GM06990 (cell line): ENCODE data around the gene CLPTM1.
A peak's percentile ranks its signal among the peaks of the same experiment; 100 is the strongest.
"Not testable (repeated sequence)": the region's sequence is repeated elsewhere in the genome, so short reads cannot be mapped to it uniquely, and the experiment has no call there.

Experiments
- DNase-seq: peaks from one replicate; pipeline ENCODE4 v3.0.0-alpha.2; 2011; ENCODE audit not compliant: insufficient read length; ENCODE audit errors: extremely low read depth
- H3K27me3 ChIP-seq: replicated peaks from 2 replicates; pipeline ENCODE4 v1.6.0; 2011; ENCODE audit warnings: low read length; ENCODE audit not compliant: control insufficient read depth, insufficient read depth
- H3K36me3 ChIP-seq: 2 replicates; pipeline ENCODE4 v1.5.1; 2011; ENCODE audit warnings: low read length; ENCODE audit not compliant: control insufficient read depth, insufficient read depth
- H3K4me3 ChIP-seq: replicated peaks from 2 replicates; pipeline ENCODE4 v1.5.1; 2011; ENCODE audit warnings: low read depth, mild to moderate bottlenecking, control low read depth, low read length
- TF ChIP-seq, protein P1 (sequence below): IDR thresholded peaks from 2 replicates; pipeline ENCODE4 v1.5.1; 2011; ENCODE audit warnings: low read length, control low read depth, mild to moderate bottlenecking, inconsistent platforms; ENCODE audit not compliant: insufficient read depth, poor library complexity, severe bottlenecking

CLPTM1 gene

DNA sequence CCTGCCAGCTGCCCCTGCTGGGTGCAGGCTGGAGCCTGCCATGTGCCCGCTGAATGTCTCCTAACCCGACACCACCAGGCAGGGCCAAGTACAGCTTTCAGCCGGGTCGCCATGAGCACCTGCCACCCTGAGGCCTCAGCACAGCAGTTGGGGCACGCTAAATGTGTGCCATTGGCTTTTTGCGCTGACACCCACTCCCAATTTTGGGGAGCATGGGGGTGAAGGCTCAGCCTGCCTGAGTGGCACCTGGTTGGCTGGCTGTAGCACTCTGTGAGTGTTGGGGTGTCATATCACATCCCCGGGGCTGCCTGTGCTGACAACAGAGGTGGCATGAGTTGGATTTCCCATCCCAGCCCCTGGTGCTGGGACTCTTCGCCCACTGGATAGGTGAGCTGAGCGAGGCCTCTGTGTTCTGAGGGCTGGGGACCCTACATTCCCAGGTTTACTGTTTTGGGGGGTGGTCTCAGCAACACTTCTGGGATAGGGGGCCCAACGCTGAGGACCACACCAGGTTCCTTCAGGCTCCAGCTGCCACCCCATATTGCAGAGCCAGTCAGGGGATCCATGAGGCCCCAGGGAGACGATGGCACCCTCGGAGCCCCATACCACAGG, 38.9 kb downstream of the CLPTM1 start:
- Histone ChIP-seq H3K4me3 (no peak overlapping the region), H3K36me3 (peaks cover 23% of the 10 kb centered on the region), H3K27me3 (no peaks in the 10 kb centered on the region)
- DNase-seq: no peak
- TF ChIP-seq, protein P1, sequence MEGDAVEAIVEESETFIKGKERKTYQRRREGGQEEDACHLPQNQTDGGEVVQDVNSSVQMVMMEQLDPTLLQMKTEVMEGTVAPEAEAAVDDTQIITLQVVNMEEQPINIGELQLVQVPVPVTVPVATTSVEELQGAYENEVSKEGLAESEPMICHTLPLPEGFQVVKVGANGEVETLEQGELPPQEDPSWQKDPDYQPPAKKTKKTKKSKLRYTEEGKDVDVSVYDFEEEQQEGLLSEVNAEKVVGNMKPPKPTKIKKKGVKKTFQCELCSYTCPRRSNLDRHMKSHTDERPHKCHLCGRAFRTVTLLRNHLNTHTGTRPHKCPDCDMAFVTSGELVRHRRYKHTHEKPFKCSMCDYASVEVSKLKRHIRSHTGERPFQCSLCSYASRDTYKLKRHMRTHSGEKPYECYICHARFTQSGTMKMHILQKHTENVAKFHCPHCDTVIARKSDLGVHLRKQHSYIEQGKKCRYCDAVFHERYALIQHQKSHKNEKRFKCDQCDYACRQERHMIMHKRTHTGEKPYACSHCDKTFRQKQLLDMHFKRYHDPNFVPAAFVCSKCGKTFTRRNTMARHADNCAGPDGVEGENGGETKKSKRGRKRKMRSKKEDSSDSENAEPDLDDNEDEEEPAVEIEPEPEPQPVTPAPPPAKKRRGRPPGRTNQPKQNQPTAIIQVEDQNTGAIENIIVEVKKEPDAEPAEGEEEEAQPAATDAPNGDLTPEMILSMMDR: no peak

DNA sequence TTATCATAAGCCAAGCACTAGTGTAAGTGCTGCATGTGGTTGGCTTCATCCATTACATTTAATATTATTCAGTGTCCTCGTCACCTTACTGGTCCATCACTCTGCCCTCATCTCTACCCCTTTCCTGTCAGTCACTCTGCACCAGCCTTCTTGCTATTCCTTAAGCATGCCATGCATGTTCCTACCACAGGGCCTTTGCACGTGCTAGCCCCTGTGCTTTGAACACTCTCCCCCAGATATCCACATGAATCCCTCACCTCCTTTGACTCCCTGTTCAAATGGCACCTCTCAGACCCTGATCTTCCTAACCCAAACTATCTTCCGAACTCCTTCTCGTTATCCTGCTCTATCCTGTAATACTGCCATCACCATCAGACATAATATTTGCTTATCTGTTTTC, 42.8 kb downstream of the CLPTM1 start:
- Histone ChIP-seq H3K36me3 (peaks cover 2% of the 10 kb centered on the region), H3K27me3 (no peaks in the 10 kb centered on the region), H3K4me3 (no peak overlapping the region)
- TF ChIP-seq, protein P1: no peak
- no peak for DNase-seq

DNA sequence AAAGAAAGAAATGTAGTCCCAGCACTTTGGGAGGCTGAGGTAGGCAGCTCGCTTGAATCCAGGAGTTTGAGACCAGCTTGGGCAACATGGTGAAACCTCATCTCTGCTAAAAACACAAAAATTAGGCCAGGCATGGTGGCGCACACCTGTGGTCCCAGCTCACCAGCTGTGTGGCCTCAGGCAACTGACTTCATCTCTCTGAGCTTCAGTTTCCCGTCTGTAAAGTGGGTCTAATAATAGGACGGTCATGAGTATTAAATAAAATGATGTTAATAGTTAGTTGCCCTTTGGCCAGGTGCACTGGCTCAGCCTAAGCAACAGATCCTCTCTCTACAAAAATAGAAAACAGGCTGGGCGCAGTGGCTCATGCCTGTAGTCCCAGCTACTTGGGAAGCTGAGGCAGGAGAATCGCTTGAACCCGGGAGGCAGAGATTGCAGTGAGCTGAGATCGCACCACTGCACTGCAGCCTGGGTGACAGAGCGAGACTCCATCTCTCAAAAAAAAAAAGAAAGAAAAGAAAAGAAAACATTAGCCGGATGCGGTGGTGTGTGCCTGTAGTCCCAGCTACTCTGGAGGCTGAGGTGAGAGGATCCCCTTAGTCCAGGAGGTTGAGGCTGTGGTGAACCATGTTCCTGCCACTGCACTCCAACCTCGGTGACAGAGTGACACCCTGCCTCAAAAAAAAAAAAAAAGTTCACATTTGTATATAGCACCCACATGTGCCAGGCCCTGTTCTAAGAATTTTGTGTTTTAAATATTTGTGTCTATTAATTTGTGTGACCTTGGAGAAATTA, 44.1 kb downstream of the CLPTM1 start:
- not testable (repeated sequence) for H3K4me3 ChIP-seq, DNase-seq, H3K36me3 ChIP-seq

DNA sequence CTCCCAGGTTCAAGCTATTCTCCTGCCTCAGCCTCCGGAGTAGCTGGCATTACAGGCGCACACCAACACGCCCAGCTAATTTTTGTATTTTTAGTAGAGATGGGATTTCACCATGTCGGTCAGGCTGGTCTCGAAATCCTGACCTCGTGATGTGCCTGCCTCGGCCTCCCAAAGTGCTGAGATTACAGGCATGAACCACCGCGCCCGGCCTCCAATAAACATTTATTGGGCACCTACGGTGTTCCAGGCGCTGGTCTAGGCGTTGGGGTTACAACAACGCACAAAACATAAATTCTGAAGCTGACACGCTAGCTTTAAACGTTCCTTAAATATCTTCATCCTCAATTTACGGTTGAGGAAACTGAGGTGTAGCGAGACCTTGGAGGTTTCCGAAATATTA, 45.5 kb downstream of the CLPTM1 start:
- not testable (repeated sequence) for H3K36me3 ChIP-seq, DNase-seq, H3K27me3 ChIP-seq
- peak overlapping the region; percentile 54 for H3K4me3 ChIP-seq

More for the DNA sequence above, 44.1 kb downstream of the CLPTM1 start:
- not testable (repeated sequence) for H3K27me3 ChIP-seq

DNA sequence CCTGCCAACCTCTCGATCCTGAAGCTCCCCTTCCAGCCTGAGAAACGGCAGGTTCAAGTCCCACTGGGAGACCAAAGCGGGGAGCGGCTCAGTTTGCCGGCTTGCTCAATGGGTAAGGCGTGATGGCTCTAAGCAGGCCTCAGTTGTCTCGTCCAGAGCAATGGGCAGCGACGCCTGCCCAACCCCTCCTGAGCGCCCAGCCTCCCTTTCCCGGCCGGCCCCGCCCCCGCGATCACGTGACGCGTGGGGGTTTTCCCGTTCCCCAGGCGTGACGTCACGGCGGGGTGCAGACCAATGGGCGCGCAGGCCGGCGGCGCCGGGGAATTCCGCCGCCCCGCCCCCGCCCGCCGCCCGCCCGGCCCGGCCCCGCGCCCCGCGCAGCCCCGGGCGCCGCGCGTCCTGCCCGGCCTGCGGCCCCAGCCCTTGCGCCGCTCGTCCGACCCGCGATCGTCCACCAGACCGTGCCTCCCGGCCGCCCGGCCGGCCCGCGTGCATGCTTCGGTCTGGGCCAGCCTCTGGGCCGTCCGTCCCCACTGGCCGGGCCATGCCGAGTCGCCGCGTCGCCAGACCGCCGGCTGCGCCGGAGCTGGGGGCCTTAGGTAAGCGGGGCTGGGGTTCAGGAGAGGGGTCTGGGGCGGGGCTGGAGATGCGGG, 46.0 kb downstream of the CLPTM1 start, which contains the start of gene RELB:
Gene RELB (plus strand): TSS at position 378 of the 653 bp plus-strand sequence. CDS start 116 bp downstream, at position 494.
- H3K36me3 ChIP-seq: peaks cover 2% of the 10 kb centered on the region
- peak; percentile 92 for DNase-seq
- no peaks in the 10 kb centered on the region for H3K27me3 ChIP-seq
- H3K4me3 ChIP-seq: peak within 1 kb of the TSS; percentile 82
- TF ChIP-seq, protein P1: no peak

DNA sequence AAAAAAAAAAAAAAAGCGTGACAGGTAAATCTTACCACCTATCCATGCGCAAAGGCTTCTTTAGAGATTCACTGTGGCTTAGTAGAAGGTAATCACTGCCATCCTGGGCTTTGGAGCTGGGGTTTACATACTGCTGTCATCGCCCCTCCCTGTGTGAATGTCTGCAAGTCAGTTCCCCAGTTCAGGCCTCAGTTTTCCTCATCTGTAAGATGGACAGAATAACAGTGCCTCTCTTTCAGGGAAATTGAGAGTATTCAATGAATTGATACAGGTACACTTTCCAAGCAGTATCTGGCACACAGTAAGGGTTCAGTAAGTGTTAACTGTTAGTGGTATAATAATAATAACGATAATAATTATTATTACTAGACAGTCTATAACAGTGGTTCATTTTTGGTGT, 48.3 kb downstream of the CLPTM1 start:
- Histone ChIP-seq H3K4me3 (no peak overlapping the region), H3K27me3 (no peaks in the 10 kb centered on the region), H3K36me3 (peaks cover 9% of the 10 kb centered on the region)
- TF ChIP-seq, protein P1: no peak
- no peak for DNase-seq
